NCI-H748 (cell line): ENCODE data around the gene RREB1.
A peak's percentile ranks its signal among the peaks of the same experiment; 100 is the strongest.

Experiments used
- DNase-seq: peaks from one replicate; lab custom pipeline; 2025; ENCODE audit not compliant: unreplicated experiment; lab: John Stamatoyannopoulos, UW

RREB1 gene

GRCh38 chr6:7121700-7122241 lies 14.0 kb downstream of the RREB1 start:
- DNase-seq: no peak

GRCh38 chr6:7122684-7123083 lies 14.9 kb downstream of the RREB1 start:
- no peak for DNase-seq

- no peak for DNase-seq
These were observed 16.4 kb downstream of the RREB1 start for GRCh38 chr6:7124114-7124513.

DNA sequence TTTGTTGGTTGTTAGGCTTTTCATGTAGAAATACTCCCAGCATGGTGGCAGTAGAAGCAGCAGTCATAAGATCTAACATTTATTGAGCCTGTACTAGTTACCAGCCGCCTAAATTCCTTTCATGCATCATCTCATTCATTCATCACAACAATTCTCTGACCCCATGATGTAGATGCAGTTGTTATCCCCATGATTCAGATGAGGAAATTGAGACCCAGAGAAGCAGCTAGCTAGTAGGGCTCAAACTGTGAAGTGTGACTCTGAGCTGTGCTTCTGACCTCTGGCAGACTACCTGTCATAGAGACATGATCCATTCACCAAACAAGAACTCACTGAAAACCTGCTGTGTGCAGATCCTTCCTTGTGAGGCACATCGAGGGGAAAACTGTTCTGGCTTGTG lies 16.9 kb downstream of the RREB1 start:
- DNase-seq: no peak

DNA sequence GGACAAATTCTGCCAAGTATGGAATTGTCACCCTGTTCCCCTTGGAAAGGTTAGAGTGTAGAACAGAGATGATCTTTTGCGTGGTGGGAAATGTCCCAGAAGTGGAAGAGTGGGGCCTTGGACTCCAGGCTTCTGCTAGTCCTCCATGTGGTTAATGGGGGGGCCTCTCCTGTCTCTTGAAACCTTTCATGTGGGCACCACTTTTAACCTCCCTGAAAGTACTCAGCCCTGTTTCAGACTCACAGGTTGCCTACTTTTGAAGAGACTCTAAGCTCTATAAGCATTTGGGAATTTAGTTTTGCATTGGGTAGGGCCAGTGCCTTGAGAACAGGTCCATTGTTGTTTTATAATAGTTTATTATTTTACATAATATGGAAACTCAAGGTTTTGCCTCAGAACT lies 17.5 kb downstream of the RREB1 start:
- DNase-seq: no peak

- DNase-seq: no peak
These were observed 19.0 kb downstream of the RREB1 start for GRCh38 chr6:7126754-7127153.

- DNase-seq: no peak
These were observed 19.9 kb downstream of the RREB1 start for GRCh38 chr6:7127680-7128079.

- no peak for DNase-seq
These were observed 21.6 kb downstream of the RREB1 start for GRCh38 chr6:7129360-7129759.

- no peak for DNase-seq
These were observed 22.2 kb downstream of the RREB1 start for GRCh38 chr6:7129784-7130569.

DNA sequence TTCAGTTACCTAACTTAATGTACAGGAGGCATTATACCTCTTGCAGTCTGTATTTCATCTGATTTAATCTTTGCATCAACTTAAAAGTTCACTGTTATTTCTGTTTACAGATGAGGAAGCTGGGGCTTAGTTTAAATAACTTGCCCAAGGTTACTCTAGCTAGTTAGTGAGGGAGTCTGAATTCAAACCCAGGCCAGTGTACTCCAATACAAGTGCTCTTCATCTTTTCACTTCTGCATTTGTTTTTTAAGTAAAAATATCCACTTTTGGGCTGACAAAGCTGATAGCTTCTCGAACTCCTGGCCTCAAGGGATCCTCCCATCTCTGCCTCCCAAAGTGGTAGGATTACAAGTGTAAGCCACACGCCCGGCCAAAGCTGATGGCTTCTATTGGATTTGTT lies 23.6 kb downstream of the RREB1 start:
- DNase-seq: no peak

DNA sequence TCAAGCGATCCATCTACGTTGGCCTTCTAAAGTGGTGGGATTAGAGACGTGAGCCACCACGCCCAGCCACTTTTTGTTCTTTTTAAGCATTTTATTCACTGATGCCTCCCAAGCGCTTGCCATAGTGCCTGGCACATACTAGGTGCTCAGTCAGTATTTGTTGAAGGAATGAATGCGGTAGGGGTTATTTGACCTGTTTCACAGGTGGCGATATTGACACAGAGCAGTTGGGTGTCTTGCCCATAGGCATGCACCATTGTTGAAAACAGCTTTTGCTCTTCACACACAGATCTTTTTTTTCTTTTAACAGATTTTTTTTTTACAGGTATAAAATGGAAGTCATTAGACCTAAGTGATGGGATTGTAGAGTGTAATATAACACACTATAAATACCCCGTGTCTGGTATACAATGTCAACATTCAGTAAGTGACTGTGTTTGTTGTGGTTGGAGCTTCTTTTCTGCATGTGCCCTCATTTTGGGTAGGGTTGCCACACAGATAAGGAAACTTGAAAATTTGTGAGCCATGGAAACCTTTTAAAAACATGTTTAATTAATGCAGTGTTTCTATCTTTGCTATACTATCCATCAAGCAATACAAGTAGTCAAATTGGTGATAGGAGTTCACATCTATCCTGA lies 24.8 kb downstream of the RREB1 start:
- peak; percentile 77 for DNase-seq

DNA sequence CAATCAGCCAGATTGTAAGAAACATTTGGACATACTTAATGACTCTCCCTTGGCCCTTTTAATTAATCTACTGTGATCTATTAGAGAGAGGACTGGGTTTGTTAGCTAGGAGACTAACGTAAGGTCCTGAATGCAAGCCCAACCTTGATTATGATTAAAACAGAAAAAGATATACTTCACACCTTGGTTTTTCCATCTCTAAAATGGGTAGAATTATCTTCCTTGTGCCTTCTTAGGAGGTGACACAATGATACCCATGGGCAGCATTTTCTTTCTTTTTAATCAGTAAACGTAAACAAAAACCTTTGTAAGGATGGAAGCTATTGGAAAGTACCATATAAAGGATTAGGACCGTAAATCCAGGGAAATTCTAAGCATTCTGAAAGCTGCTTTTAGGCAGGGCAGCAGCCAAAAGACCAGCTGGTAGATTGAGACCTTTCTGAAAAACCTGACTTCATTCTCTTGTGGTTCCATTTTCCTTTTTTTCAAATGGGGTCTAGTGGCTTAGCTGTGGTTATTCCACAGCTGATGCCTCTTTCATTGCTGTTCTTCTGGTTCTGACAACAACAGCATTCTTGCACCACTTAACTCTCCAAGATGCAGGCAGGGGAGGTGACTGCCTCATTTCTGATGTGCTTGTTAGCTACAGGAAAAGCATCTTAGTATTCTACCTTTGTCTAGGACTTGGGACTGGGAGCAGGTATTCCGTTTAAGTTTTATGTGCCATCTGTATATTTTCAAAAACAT lies 27.4 kb downstream of the RREB1 start:
- no peak for DNase-seq

- DNase-seq: no peak
These were observed 28.0 kb downstream of the RREB1 start for GRCh38 chr6:7135755-7136154.

- no peak for DNase-seq
These were observed 29.1 kb downstream of the RREB1 start for GRCh38 chr6:7136859-7137334.

DNA sequence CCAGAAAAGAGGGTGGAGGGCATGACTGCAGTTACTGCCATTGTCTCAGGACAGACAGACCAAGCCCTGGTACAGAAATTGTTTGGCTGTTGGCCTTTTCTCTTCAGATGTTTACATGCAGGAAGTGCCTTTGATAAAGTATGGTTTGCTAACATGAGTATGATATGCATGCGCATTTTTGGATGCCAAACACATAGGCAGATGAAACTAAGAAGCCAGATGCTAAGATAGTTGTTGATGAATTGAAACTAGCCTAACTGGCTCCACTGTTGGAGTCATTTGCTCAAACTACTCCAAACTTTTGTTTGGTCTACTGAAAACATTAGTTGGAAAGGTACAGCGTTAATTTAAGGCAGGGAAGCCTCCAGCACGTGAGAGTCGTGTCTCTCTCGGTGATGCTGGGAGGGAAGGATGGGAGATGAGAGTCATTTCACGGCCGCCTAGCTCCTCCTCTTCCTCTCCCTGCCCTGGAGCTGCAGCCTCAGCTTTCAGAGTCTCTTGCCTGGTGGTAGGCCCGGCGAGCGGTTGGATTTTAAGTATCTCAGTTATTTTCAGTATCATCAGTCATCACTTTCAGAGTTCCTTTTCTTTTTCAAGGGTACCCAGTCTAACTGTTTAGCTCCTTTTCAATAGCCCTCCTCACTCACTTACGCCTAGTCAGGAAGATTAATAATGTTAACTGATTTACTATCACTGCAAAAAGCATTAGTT lies 29.7 kb downstream of the RREB1 start:
- no peak for DNase-seq

- DNase-seq: no peak
These were observed 30.3 kb downstream of the RREB1 start for GRCh38 chr6:7138046-7138531.

DNA sequence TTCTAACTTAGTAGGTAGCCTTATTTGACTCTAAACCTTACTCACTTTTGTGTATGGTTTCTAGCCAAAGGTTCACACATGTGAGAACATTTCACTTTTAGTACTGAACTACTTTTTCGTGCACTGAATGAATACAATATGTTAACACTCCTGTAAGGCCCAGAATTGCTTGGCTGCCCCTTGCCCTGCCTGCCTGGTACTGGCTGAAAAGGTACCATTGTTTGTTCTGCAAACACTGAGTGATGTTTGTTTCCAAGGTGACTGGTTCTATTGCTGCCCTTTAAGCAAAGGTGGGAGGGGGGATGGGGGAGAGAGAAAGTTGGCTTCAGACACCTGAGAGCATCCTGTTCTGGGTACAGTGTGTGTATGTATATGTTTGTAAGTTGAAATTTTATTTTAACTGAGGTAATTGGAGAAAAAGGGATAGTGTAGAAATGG lies 31.2 kb downstream of the RREB1 start:
- DNase-seq: peak; percentile 98

- no peak for DNase-seq
These were observed 32.2 kb downstream of the RREB1 start for GRCh38 chr6:7139835-7140470.

DNA sequence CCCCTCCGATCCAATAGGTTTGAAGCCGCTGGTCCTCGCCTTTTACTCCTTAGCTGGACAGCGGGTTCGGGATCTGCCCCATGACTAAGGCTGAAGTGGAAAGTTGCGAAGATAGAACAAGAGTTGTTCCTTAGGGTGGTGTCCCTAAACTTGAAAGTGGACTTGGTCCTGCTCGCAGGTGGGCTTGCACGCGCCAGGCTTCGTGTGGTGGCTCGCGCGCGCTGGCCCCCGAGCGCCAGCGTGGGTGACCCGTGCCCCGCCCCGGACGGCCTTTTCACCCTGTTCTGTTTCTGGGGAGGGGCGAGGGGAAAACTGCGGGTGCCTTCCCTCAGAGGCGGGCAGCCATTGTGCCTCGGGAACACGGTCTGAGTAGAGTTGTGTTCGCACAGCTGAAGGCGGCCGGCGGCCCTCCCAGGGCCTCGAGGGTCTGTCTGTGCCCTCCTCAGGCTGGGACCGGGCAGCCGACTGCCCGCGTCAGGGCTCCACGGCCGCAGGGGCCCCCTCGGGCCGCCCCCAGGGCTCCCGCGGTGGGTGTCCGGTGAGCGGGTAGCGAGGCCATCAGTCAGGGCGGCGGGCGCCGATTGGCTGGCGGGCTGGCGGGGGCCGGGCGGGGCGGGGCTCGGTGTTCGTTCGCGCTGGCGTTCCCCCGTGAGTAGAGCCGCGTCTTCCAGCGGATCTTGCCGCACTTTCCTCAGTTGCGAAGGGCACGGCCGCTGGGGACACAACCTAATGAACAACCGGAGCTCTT lies 33.0 kb downstream of the RREB1 start:
- DNase-seq: peak; percentile 88
